Activated CD4-positive, alpha-beta T cell treated with anti-CD3 and anti-CD28 coated beads for 4 hours (primary cell): Measurements from ENCODE around the gene HOXD1.

Source experiments
- DNase-seq, 2 donors: peaks; one replicate each; pipeline ENCODE4 v3.0.0-alpha.2; 2020

The HOXD1 gene

GRCh38 chr2:176187200-176187898 is 1.1 kb upstream of the HOXD1 start:
- DNase-seq, result no peak

DNA sequence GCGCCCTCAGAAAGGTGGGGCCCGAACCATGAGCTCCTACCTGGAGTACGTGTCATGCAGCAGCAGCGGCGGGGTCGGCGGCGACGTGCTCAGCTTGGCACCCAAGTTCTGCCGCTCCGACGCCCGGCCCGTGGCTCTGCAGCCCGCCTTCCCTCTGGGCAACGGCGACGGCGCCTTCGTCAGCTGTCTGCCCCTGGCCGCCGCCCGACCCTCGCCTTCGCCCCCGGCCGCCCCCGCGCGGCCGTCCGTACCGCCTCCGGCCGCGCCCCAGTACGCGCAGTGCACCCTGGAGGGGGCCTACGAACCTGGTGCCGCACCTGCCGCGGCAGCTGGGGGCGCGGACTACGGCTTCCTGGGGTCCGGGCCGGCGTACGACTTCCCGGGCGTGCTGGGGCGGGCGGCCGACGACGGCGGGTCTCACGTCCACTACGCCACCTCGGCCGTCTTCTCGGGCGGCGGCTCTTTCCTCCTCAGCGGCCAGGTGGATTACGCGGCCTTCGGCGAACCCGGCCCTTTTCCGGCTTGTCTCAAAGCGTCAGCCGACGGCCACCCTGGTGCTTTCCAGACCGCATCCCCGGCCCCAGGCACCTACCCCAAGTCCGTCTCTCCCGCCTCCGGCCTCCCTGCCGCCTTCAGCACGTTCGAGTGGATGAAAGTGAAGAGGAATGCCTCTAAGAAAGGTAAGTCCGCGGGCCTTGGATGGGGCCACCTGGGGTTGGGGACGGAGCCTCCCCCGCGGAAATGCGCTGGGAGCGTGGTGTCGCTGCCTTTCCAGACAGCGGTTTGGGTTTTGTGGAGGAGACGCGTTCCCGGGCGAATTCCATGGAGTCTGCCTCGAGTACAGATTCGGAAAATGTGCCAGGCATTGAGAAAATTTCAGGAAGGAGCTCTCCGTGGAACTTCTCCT is 559 bp downstream of the HOXD1 start:
- no peak for DNase-seq

- no peak for DNase-seq
Measured at GRCh38 chr2:176189681-176190641, 1.5 kb downstream of the HOXD1 start.

DNA sequence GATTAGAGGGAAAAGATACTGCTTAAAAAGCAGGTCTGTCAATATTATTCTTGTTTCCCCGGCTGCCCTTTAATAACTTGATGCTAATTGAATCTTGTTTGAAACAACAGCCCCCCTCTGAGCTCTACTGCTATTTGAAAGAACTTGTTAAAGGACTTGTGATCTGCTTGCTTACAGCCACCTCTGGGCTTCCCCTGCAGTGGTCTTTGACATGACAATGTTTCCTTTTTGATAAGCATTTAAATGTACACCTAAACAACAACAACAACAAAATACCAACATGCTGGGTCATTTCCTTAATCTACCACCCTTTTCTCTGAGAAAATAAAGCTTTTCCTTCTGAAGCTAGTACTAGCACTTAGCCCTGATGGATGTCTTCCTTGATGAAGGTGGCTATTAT is 3.9 kb downstream of the HOXD1 start:
- DNase-seq, result no peak

DNA sequence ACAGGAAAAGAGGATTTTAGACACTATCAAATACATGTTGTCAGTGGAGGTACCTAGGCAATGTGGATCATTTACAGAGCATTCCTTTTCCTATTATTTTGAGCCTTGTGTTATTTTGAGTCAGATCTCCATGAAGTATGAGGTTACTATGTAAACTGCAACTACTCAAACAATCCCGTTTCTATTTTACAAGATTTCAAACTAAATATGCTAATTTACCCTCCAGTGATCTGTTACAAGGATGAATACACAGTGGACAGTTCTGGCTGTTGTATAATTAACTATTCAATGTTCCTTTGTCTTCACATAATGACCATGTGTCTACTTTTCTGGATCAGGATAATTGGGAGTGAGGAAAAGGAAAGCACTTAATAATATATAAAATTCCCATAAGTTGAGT is 4.6 kb downstream of the HOXD1 start:
- no peak for DNase-seq

- no peak for DNase-seq
Measured at GRCh38 chr2:176199902-176200301, 11.4 kb downstream of the HOXD1 start.

DNA sequence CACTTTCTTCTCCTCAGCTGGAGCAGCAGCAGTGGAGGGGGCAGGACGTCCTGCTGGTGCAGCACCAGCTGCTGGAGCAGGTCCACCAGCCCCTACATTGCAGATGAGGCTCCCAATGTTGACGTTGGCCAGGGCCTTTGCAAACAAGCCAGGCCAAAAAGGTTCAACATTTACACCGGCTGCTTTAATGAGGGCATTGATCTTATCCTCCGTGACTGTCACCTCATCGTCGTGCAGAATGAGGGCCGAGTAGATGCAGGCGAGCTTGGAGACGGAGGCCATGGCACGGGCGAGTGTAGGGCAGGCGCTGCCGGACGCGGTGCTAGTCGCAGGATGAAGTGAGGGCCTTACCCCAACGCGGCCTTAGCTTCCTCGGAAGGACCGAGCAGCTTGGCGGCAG is 12.5 kb downstream of the HOXD1 start:
- no peak for DNase-seq

- DNase-seq, result no peak
Measured at GRCh38 chr2:176202491-176202890, 14.0 kb downstream of the HOXD1 start.

- no peak for DNase-seq
Measured at GRCh38 chr2:176205126-176205525, 16.7 kb downstream of the HOXD1 start.

- DNase-seq, result no peak
Measured at GRCh38 chr2:176206136-176206535, 17.7 kb downstream of the HOXD1 start.

DNA sequence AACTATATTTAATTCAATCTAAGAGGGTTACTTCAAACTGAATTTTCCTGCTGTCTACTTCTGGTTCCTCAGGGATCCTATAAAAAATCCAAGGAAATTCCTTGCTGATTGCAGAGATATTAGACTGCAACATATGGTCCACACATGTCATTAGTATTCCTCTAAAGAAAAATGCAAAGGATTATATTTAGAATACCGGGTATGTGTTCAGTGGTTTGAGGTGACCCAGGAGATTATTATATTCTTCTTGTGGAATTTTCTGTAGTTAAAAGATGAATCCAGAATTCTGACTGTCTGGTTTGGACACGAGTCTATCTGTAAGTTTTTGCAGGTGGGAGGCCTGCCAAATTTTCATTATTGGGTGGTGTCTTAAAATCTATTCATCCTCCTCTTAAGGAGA is 18.2 kb downstream of the HOXD1 start:
- DNase-seq, result no peak

- no peak for DNase-seq
Measured at GRCh38 chr2:176211110-176211509, 22.6 kb downstream of the HOXD1 start.

GRCh38 chr2:176212276-176212675 is 23.8 kb downstream of the HOXD1 start:
- DNase-seq, result no peak

GRCh38 chr2:176213406-176213805 is 24.9 kb downstream of the HOXD1 start:
- no peak for DNase-seq

GRCh38 chr2:176227874-176228273 is 39.4 kb downstream of the HOXD1 start:
- no peak for DNase-seq

GRCh38 chr2:176234156-176234555 is 45.7 kb downstream of the HOXD1 start:
- no peak for DNase-seq

DNA sequence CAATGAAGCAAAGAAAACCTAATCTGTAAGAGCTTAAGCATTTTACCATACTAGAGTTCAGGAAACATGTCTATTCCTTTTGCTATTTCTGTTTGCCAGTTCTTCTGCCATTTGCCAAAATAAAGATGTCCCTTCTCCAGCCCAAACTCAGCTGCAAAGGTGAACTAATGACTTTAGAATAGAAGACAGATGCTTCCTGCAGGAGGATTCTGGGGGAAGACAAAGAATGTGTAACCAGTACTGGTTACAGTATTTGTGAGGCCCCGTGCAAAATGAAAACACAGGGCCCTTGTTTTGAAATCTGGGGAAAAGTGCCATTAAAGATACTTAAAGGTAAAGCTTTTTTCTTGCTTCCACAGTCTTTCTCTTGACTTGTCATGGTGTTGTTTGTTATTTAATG is 46.5 kb downstream of the HOXD1 start:
- DNase-seq, result no peak

DNA sequence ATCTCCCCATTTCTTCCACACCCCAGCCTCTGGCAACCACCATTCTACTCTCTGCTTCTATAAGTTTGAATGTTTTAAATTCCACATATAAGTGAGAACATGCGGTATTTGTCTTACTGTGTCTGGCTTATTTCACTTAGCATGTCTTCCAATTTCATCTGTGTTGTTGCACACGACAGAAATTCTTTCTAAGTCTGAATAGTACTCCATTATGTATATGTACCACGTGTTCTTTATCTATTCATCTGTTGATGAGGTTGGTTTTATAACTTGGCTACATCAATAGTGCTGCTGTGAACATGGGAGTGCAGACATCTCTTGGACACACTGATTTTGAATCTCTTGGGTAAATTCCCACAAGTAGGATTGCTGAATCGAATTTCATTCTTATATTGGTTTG is 49.0 kb downstream of the HOXD1 start:
- DNase-seq, result no peak

DNA sequence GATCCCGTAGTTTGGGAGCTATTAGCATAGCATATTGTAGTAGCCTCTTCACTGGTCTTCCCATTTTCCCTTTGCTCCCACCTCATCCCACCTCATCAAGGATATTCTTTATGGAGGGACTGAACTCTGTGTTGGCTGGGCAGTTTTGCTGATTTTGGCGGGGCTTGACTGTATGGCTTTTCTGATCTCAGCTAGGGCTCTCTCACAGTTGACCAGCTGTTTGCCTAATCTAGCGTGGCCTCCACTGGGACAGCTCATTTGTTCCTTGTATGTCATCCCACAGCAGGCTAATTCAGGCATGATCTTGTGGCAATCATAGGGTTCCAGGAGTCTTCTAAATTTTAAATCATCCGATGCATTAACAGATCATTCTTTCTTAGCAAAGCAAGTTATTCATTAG is 50.6 kb downstream of the HOXD1 start:
- DNase-seq, result no peak

- DNase-seq, result no peak
Measured at GRCh38 chr2:176240301-176240700, 51.8 kb downstream of the HOXD1 start.
